Limb (tissue), 2 donors: ENCODE results near the gene HDGFL3.
"Not testable (repeated sequence)": the region's sequence is repeated elsewhere in the genome, so short reads cannot be mapped to it uniquely, and the experiment has no call there.

Source experiments
- DNase-seq, 2 donors: peaks; one replicate each; pipeline ENCODE4 v3.0.0-alpha.2; 2016; ENCODE audit errors: extremely low spot score in 2 of 2

Gene HDGFL3

DNA sequence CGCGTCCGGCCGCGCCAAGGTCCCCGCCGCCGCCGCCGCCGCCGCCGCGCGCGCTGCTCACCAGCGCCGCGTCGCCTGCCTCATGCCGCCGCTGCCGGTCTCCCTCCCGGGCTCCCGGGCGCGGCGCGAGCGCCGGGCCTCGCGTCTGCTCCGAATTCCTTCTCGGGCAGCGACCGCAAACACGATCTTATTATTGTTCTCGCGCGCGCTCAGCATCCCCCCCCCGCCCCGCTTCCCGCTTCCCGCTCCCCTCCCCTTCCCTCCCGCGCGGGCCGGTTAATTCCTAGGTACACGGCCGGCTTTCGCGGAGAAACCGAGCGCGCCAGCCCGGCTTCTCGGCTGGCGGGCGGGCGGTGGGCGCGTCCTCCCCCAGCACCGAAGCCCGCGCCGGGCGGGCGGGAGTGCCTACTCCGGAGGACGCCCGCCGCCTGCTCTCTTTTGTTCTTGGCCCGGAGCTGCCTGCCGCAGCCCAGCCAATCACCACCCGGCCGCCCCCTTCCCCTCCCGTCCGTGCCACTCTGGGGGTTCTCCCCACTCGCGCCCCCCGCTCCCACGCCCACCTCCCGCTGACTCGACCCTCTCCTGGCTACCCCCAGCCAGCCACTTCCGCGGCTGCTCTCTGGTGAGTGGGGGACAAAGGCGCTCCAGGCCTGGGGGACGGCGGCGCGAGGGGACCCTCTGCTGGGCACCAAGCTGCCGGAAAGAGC lies at the start of gene HDGFL3:
Gene HDGFL3, minus strand, starts transcription at position 164 of the 707 bp plus-strand sequence. CDS start 409 bp downstream, outside the sequence.
- DNase-seq, result peak; percentile 71 to 91

DNA sequence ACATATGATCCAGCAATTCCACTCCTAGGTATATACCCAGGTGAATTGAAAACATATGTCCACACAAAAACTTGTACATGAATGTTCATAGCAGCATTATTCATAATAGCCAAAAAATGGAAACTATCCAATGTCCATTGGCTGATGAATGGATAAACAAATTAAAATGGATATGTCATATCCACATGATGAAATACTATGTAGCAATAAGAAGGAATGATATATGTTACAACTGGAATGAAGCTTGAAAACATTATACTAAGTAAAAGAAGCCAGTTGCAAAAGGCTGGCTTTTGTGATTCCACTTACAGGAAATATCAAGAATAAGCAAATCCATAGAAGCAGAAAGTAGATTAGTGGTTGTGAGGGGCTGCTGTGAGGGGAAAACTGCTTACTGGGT lies 43.2 kb upstream of the HDGFL3 start:
- DNase-seq, result no peak

DNA sequence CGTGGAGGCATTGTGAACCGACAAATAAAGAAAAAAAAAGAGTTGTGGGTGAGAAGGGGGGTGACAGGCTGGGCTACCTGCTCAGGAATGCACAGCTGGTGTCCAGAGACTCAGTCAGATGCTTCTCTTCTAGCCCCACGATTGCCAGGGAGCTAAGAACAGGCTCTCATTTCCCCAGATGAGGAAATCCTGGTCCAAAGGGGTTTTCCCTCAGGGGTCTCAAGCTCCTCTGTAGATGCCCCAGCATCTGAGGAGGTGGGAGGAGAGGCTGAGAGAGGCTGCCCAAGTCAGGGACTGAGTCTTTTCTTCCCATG lies 41.4 kb upstream of the HDGFL3 start:
- DNase-seq, result no peak

DNA sequence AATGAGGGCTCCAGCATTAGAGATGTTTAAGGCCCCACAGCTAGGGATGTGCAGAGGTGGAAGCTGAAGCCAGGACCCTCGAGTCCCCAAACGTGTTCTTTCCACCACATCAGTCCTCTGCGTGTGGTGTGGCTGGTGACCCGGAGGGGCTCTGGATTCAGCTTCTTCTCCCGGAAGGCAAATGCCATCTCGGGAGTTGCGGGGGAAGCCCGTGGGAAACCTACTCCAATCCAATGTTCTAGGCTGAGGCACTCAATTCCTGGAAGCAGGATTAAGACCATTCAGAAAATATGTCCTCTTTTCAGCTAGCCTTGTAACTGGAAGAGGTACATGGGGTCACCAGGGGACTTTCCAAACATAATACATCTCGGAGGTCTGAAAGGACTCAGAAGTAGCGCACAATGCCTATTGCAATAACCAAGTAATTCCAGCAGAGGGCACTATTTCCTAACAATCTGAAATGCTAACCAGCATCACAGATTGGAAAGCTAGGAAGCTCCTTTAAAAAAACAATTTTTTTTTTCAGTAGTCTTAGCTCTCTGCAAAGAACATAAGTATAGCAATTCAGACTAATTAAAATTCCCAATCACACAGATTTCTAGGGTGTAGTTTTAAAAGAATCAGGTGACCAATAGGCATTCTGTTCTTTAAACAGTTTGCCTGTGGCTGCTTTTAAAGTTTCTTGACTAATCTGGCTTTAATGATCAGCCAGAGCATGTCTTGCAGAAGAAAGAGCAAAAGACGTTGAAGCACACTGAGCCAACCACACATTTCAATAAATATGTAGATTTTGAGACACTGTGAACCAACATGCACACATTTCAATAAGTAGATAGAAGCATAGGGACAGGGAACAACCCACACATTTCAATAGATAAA lies 40.8 kb upstream of the HDGFL3 start:
- peak; percentile 41 to 82 for DNase-seq

DNA sequence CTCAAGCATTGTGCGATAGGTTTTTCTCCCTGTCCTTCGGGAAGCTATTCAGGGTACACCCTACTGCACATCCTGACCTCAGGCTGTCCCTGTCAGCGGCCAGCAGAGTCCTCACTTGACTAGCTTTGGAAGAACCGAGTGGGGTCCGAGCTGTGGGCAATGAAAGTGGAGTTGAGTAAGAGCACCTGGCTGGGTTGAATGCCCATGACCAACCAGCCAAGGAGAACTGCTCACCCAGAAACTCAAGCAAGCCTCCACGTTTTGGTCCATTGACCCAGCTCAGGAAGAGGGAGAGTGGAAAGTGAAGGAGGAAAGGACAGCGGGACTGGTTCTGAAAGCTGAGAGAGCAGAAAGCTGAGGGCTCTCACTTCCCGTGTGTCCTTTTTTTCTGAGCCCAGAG lies 36.0 kb upstream of the HDGFL3 start:
- DNase-seq, result no peak

DNA sequence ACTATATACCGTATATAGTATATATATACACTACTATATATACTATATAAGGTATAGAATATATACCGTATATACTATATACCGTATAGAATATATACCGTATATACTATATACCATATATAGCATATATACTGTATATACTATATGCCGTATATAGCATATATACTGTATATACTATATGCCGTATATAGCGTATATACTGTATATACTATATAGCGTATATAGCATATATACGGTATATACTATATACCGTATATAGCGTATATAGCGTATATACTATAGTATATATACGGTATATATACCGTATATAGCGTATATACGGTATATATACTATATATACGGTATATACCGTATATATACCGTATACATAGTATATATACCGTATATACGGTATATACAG lies 22.6 kb upstream of the HDGFL3 start:
- no peak for DNase-seq

DNA sequence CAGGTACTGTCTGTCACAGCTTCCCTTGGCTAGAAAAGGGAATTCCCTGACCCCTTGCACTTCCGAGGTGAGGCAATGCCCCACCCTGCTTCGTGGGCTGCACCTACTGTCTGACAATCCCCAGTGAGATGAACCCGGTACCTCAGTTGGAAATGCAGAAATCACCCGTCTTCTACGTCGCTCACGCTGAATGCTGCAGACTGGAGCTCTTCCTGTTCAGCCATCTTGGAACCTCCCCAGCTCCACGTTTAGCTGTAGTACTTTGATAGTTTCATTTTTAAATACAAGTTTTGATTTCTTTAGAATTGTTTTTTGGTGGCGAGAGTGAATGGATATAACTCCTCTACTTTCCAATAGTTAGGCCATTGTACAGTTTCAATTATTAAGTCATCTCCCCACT lies 17.8 kb upstream of the HDGFL3 start:
- DNase-seq, result no peak

DNA sequence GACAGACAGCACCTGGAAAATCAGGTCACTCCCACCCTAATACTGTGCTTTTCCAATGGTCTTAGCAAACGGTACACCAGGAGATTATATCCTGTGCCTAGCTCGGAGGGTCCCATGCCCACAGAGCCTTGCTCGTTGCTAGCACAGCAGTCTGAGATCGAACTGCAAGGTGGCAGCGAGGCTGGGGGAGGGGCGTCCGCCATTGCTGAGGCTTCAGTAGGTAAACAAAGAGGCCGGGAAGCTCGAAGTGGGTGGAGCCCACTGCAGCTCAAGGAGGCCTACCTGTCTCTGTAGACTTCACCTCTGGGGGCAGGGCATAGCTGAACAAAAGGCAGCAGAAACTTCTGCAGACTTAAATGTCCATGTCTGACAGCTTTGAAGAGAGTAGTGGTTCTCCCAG lies 14.2 kb upstream of the HDGFL3 start:
- not testable (repeated sequence) for DNase-seq

DNA sequence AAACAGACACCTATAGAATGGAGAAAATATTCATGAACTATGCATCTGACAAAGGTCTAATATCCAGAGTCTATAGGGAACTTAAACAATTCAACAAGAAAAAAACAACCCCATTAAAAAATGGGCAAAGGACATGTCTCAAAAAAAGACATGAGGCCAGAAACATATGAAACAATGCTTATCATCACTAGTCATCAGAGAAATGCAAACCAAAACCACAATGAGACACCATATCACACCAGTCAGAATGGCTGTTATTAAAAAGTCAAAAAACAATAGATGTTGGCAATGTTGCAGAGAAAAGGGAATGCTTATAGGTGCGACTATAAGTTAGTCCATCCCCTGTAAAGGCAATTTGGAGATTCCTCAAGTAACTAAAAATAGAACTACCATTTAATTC lies 11.4 kb upstream of the HDGFL3 start:
- no peak for DNase-seq

DNA sequence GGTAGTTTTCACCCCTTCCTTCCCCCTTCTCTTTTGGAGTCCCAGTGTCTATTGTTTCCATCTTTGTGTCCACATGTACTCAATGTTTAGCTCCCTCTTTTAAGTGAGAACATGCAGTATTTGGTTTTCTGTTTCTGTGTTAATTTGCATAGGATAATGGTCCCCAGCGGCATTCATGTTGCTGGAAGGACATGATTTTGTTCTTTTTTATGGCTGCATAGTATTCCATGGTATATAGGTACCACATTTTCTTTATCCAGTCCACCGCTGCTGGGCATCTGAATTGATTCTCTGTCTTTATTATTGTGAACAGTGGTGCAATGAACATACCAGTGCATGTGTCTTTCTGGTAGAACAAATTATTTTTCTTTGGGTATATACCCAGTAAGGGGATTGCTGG lies 7.7 kb upstream of the HDGFL3 start:
- no peak for DNase-seq

DNA sequence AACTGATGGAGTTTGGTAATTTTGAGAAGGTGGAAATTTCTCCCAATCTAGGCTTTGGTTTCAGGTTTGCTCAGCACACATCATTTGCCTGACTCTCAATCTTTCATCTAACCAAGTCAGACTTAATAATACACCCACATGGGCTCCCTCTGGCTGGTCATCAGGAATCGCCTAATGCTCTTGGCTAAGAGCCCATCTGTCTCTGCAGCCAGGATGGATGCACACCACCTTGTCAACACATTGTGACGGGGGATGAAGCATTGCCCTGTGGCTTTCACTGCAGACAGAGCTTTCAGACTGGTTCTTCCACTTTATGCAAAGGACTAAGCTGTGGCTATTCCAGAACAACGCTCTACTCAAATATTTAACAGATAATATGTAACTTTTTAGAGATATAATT lies 3.0 kb upstream of the HDGFL3 start:
- DNase-seq, result no peak

DNA sequence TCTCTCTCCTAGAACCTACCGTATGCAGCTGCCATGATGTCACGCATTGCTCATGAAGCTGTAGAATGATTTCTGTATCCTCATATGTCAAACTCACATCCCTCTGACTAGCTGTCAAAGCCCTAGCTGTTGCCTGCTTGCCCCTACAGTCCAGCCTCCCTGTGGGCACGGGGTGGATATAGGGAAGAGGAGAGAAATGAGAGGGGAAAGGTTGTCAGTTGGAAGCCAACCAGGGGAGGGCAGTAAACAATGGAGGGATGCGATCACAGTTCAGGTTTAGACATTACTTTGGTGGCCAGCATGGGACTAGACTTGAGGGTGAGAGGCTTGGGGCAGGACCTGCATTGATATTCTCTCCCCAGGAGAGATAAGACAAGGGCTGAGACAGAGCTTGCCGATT lies 1.7 kb upstream of the HDGFL3 start:
- no peak for DNase-seq

DNA sequence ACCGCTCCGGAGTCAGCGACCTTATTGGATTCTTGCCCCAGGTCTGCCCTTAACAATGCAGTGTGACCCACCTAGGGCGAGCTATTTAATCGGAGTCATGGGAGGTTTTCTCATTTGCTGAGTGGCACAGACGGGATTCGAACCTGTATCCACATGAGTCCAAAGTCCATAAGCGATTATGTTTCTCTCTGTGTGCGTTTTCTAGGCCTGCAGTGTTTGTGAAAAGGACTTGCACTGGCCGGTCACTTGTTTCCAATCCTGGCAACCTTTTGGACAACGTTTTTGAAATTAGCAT lies 691 bp upstream of the HDGFL3 start:
- no peak for DNase-seq

DNA sequence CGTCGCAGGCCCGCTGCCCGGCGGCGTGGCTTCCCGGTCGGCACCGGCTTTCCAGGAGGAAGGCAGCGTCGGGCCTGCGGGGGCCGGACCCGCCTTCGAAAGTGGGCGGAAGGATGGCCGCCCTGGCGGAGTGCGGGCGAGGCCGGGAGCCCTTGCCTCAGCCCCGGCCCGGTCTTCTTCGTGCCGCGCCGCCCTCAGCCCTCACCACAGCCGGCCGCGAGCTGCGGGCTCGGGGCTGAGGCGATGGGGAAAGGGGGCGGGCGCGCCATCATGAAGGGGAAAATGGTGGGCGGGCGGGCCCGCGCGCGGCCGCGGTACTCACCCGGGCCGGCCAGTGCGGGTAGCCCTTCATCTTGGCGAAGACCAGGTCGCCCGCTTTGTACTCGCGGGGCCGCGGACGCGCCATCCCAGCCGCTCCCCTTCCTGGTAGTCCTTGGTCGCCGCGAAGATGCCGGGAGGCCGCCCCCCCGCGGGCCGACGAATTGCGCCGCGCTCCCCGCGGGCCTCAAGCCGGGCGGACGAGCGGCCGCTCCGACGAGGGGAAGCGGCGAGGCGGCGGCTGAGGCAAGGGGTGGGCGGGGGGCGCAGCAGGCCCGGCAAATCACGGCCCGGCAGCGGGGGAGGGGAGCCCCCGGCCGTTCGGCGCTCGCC lies 489 bp downstream of the HDGFL3 start:
- peak; percentile 40 to 82 for DNase-seq

DNA sequence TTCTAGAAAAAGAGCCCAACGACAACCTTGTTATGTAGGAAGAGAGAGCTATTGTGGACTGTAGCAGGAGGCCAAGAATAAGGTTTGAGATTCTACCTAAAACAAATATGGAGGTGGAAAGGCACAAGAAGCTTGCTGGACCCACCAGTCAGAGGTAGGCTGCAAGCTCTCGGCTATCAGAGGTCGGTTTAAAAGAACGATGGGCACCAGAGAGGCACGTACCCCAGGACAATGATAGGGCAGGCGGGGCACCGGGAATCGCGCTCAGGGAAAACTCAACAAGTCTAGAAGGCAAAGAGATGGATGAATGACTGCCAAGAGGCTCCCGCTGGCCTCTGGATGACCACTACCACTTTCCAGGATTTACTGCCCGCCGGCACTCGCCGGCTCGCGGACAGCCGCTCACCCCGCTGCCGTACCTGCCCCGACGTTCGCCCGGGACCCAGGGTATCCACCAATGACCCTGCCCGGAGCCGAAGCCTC lies 1.1 kb downstream of the HDGFL3 start:
- peak in 1 of 2 donors; percentile 69 for DNase-seq

DNA sequence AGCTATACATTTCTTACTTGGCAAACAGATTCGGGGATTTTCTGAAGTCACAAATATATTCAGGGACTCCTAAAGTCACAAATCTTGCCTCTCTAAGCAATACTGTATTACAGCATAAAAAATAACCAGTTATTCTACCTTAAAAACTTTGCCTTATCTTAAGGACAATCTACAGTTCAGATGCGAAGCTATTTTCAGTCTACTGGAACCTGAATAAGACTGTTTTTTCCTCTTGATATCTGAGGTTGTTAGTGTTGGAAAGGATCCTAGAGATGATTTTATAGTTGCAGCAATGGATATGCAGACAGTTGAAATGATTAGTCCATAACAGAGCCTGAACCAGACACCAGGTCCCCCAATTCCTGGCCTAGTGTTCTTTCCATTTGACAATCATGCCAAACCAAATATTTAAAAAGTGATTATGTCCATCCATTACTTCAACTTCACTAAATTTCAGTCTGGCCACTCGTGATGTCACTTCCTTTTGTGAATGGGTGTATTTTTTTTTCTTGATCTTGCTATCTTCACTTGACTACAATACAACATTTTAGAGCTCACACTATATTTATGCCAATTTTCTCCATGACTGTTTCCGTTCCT lies 1.8 kb downstream of the HDGFL3 start:
- peak in 1 of 2 donors; percentile 45 for DNase-seq

DNA sequence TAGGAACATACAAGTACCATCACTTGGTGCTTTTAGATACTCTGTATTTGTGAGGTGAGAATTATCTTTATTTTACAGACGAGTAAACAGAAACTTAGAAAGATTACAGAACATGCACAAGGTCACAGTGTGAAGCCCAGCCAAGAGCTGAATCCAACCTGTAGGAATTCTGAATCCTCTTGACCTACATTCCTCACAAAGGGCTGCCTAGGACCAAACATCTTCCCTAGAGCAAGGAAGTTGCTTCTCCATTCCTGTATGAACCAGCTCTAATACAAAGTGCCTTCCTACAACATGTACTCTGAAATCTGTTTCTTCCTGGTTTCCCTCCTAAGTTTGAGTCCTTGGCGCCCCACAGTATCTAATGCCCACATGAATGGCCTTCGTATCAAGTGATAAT lies 2.9 kb downstream of the HDGFL3 start:
- DNase-seq, result no peak

DNA sequence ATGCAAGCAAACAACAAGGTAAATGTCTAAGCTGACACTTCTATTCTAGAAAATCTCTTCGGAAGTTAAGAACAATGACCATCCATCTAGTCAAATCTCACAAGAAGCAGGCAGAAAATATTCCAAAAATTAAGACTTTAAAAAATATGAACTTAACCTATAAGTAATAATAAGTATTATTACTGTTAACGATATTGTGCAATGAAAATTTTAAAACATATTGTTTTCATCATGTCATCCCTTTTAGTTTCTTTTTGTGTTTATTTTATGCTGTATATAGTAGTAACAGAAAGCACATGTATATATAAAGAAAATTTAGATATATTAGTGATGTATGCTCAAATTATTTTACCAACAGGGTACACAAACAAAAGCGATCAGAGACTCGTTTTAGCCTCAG lies 4.1 kb downstream of the HDGFL3 start:
- DNase-seq, result no peak

DNA sequence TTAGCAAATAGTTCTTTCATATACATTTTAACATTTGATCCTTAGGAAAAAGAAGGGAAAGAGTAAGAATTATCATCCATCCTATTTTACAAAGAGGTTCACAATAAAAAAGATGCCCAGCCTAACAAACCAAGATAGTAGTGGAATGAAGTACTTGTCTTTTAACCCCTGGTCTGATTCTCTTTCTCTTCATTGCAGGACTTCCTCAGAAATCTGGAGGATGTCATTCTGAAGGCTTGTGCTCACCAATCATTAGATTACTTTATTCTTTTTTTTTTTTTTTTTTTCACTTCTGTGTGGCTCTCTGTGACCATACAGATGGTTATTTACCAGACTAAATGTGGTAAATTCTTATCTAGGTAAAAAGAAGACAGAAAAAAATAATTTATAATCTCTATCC lies 7.0 kb downstream of the HDGFL3 start:
- DNase-seq, result no peak

DNA sequence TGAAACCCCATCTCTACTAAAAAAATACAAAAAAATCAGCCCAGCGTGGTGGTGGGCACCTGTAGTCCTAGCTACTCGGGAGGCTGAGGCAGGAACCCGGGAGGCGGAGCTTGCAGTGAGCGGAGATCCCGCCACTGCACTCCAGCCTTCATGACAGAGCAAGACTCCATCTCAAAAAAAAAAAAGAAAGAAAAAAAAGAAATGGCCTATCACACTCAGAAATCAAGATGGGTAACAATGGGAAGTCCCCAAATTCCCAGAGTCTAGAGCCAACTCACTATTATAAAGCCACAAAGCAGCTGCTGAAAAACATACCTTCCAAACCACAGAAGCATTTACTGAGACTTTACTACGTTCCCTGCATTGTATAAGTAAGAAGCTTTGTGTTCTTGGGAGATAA lies 7.5 kb downstream of the HDGFL3 start:
- no peak for DNase-seq

DNA sequence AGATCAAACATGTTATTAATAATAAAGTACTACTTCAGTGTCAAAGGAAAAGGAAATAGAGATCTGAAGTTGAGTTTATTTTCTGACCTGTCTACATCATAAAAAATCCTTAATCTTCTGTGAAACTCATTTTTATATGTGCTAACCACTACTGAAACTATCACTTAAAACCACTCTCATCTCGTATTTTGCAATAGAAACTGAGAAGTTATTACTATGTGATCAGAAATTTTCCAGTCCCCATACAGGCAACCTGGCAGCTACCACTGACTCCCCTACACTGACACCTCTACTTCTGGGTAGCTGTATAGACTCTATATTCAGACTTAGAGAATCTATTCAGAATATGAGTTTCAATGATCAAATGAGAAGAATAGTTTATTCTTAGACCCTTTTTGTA lies 8.3 kb downstream of the HDGFL3 start:
- DNase-seq, result no peak

DNA sequence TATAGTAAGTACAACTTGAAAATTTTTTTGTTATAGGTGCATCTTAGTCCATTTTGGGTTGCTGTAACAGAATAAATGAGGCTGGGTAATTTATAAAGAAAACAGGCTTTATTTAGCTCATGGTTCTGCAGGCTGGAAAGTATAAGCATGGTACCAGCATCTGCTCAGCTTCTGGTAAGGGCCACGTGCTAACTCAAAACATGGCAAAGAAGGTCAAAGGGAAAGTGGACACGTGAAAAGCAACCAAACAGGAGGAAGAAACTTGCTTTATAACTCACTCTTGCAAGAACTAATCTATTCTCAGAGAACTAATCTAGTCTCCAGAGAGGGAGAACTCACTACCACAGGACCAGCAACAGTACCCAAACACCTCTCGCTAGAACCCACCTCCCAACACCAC lies 9.1 kb downstream of the HDGFL3 start:
- no peak for DNase-seq
